Gastrocnemius medialis (tissue), 4 donors: Measurements from ENCODE around the gene PTPRN2. TPM values are rescaled to one million over a fixed set of nuclear protein-coding genes. Genes with fewer than 3 reads are reported as not detected.

Experiments used
- ATAC-seq, 2 donors: fragments of 150-250 bp; one replicate each; pipeline ENCODE4 v1.9.1; 2016
- DNase-seq, 2 donors: peaks; one replicate each; pipeline ENCODE4 v3.0.0-alpha.2; 2019
- H3K27ac ChIP-seq, 4 donors: fragments of 200-600 bp; sonication (generic); 1 replicate in 1 of 4; 2 replicates in 3 of 4; pipeline ENCODE4 v1.5.1; 2016 to 2018; ENCODE audit warnings: mild to moderate bottlenecking in 2 of 4, moderate library complexity in 1 of 4
- H3K27me3 ChIP-seq, 3 donors: fragments of 200-600 bp; sonication (generic) in 2 of 3; 1 replicate in 1 of 3; 2 replicates in 2 of 3; pipeline versions ENCODE4 v1.5.1 to v1.6.0; 2016 to 2019; ENCODE audit warnings: mild to moderate bottlenecking in 1 of 3, moderate library complexity in 1 of 3
- H3K36me3 ChIP-seq, 2 donors: fragments of 200-600 bp; sonication (generic) in 1 of 2; one replicate each; pipeline ENCODE4 v1.5.1; 2017 to 2018
- H3K4me1 ChIP-seq, 2 donors: fragments of 200-600 bp; sonication (generic) in 1 of 2; one replicate each; pipeline ENCODE4 v1.5.1; 2016 to 2017; ENCODE audit warnings: mild to moderate bottlenecking in 2 of 2
- H3K4me3 ChIP-seq, 4 donors: fragments of 200-600 bp; sonication (generic) in 3 of 4; 1 replicate in 1 of 4; 2 replicates in 3 of 4; pipeline ENCODE4 v1.5.1; 2016 to 2019; ENCODE audit warnings: mild to moderate bottlenecking in 2 of 4
- H3K9me3 ChIP-seq, 3 donors: fragments of 200-600 bp; sonication (generic) in 2 of 3; 1 replicate in 1 of 3; 2 replicates in 2 of 3; pipeline ENCODE4 v1.5.1; 2016 to 2019
- CTCF ChIP-seq, 5 experiments: fragments of 450-650 bp in 3 of 5; fragments of 200-600 bp in 2 of 5; sonication (generic) in 2 of 5; IDR thresholded peaks in 4 of 5; conservative IDR thresholded peaks in 1 of 5; 1 replicate in 4 of 5; 2 replicates in 1 of 5; pipeline ENCODE4 v1.5.1; 2016 to 2019; ENCODE audit warnings: antibody characterized with exemption in 5 of 5, mild to moderate bottlenecking in 3 of 5, moderate library complexity in 3 of 5
- POLR2A ChIP-seq, 2 donors: fragments of 450-650 bp; IDR thresholded peaks; one replicate each; pipeline ENCODE4 v1.6.1; 2017; ENCODE audit warnings: antibody characterized with exemption in 2 of 2, mild to moderate bottlenecking in 2 of 2, moderate library complexity in 2 of 2
- in situ Hi-C, 4 donors: fragments of 200-750 bp; cut with MboI; loops; one replicate each; pipeline versions ENCODE4 v1.15.0 to v1.8.0; 2017; ENCODE audit warnings: low sequenced_read_pairs in 4 of 4
- intact Hi-C: fragments of 100-400 bp; cut with DNase I; formaldehyde crosslinking; loops from one replicate; pipeline ENCODE4 v1.15.1; 2023; ENCODE audit warnings: low total_unique reads
- total RNA-seq, 4 donors: library from RNA; depleted of rRNA; stranded (reverse); fragments of >200 nt; gene quantifications; one replicate each; pipeline versions ENCODE4 v1.1.0 to v1.2.3, GENCODE V29; 2016

PTPRN2 gene
- total RNA-seq, 4 donors from 2014 or later = 0.66 to 0.85 (median 0.81) TPM

GRCh38 chr7:158258411-158259130 is 329.1 kb downstream of the PTPRN2 start:
- no peak overlapping the region for H3K4me3 ChIP-seq
- no peaks in the 10 kb centered on the region for H3K27me3 ChIP-seq
- no peaks in the 10 kb centered on the region for H3K9me3 ChIP-seq
- intact Hi-C loops = no loop called here
- no peaks in the 10 kb centered on the region for H3K4me1 ChIP-seq
- DNase-seq (no peak), ATAC-seq (no peak)
- TF ChIP-seq POLR2A (IDR thresholded peaks at IDR 0.05) (no peak), CTCF (IDR thresholded peaks at IDR 0.05 in 4 of 5, conservative IDR thresholded peaks at IDR 0.05 in 1 of 5) (no peak)
- no peak overlapping the region for H3K27ac ChIP-seq
- in situ Hi-C loops = no loop called here
- no peaks in the 10 kb centered on the region for H3K36me3 ChIP-seq

- no peak for ATAC-seq
- Histone ChIP-seq H3K4me3 (no peak overlapping the region), H3K27me3 (no peaks in the 10 kb centered on the region), H3K27ac (no peak overlapping the region), H3K36me3 (no peaks in the 10 kb centered on the region), H3K9me3 (no peaks in the 10 kb centered on the region), H3K4me1 (no peaks in the 10 kb centered on the region)
- TF ChIP-seq CTCF (IDR thresholded peaks at IDR 0.05 in 4 of 5, conservative IDR thresholded peaks at IDR 0.05 in 1 of 5) (no peak), POLR2A (IDR thresholded peaks at IDR 0.05) (no peak)
- in situ Hi-C loops = no loop called here
- DNase-seq = no peak
- intact Hi-C loops = no loop called here
Observed at GRCh38 chr7:158257516-158258410, 329.9 kb downstream of the PTPRN2 start.

GRCh38 chr7:158257001-158257400 is 330.6 kb downstream of the PTPRN2 start:
- no peak for TF ChIP-seq CTCF (IDR thresholded peaks at IDR 0.05 in 4 of 5, conservative IDR thresholded peaks at IDR 0.05 in 1 of 5)
- no peak for TF ChIP-seq POLR2A (IDR thresholded peaks at IDR 0.05)
- H3K27ac ChIP-seq = no peak overlapping the region
- H3K36me3 ChIP-seq = no peaks in the 10 kb centered on the region
- ATAC-seq = no peak
- in situ Hi-C loops (no loop called here), intact Hi-C loops (no loop called here)
- DNase-seq = no peak
- no peaks in the 10 kb centered on the region for H3K9me3 ChIP-seq
- no peak overlapping the region for H3K4me3 ChIP-seq
- no peaks in the 10 kb centered on the region for H3K27me3 ChIP-seq
- no peaks in the 10 kb centered on the region for H3K4me1 ChIP-seq

- Histone ChIP-seq H3K4me3 (no peak overlapping the region), H3K27me3 (no peaks in the 10 kb centered on the region), H3K4me1 (no peaks in the 10 kb centered on the region), H3K36me3 (no peaks in the 10 kb centered on the region), H3K27ac (no peak overlapping the region), H3K9me3 (no peaks in the 10 kb centered on the region)
- in situ Hi-C loops (no loop called here), intact Hi-C loops (no loop called here)
- ATAC-seq = no peak
- TF ChIP-seq CTCF (IDR thresholded peaks at IDR 0.05 in 4 of 5, conservative IDR thresholded peaks at IDR 0.05 in 1 of 5) = no peak
- TF ChIP-seq POLR2A (IDR thresholded peaks at IDR 0.05) = no peak
- DNase-seq = no peak
Observed at GRCh38 chr7:158256091-158256816, 331.4 kb downstream of the PTPRN2 start.
